Amniotic stem cell (primary cell): ENCODE results near the gene CORO7.
A peak's percentile ranks its signal among the peaks of the same experiment; 100 is the strongest.

ENCODE experiments used
- DNase-seq: peaks from one replicate; lab custom pipeline; 2025; lab: John Stamatoyannopoulos, UW

The CORO7 gene

GRCh38 chr16:4416200-4417032 is at the start of gene CORO7:
Gene CORO7 (minus strand): TSS chr16:4416596. CDS start chr16:4416518, 78 bp downstream.
- DNase-seq = peak; percentile 68

- DNase-seq = no peak
These were observed 47.2 kb upstream of the CORO7 start for GRCh38 chr16:4463522-4464163.

- DNase-seq = no peak
These were observed 45.1 kb upstream of the CORO7 start for GRCh38 chr16:4461250-4462085.

GRCh38 chr16:4460936-4461249 is 44.5 kb upstream of the CORO7 start:
- no peak for DNase-seq

- no peak for DNase-seq
These were observed 39.6 kb upstream of the CORO7 start for GRCh38 chr16:4455951-4456350.

- no peak for DNase-seq
These were observed 38.7 kb upstream of the CORO7 start for GRCh38 chr16:4455081-4455480.

GRCh38 chr16:4454623-4455022 is 38.2 kb upstream of the CORO7 start:
- no peak for DNase-seq

- DNase-seq = no peak
These were observed 36.3 kb upstream of the CORO7 start for GRCh38 chr16:4452674-4453073.

- no peak for DNase-seq
These were observed 34.6 kb upstream of the CORO7 start for GRCh38 chr16:4450931-4451519.

- no peak for DNase-seq
These were observed 34.0 kb upstream of the CORO7 start for GRCh38 chr16:4450430-4450829.

- DNase-seq = no peak
These were observed 27.6 kb upstream of the CORO7 start for GRCh38 chr16:4443986-4444385.

- DNase-seq = no peak
These were observed 26.9 kb upstream of the CORO7 start for GRCh38 chr16:4443271-4443670.

GRCh38 chr16:4442371-4442770 is 26.0 kb upstream of the CORO7 start:
- DNase-seq = no peak

GRCh38 chr16:4437366-4437765 is 21.0 kb upstream of the CORO7 start:
- no peak for DNase-seq

- no peak for DNase-seq
These were observed 19.1 kb upstream of the CORO7 start for GRCh38 chr16:4435337-4436067.

GRCh38 chr16:4433914-4434787 is 17.8 kb upstream of the CORO7 start:
- DNase-seq = no peak

GRCh38 chr16:4433228-4433627 is 16.8 kb upstream of the CORO7 start:
- DNase-seq = no peak

- no peak for DNase-seq
These were observed 14.6 kb upstream of the CORO7 start for GRCh38 chr16:4431023-4431422.

GRCh38 chr16:4428500-4428899 is 12.1 kb upstream of the CORO7 start:
- no peak for DNase-seq

- no peak for DNase-seq
These were observed 10.5 kb upstream of the CORO7 start for GRCh38 chr16:4426722-4427372.
